ENCODE results near the gene ITGB2. TPM values are rescaled to one million over a fixed set of nuclear protein-coding genes. Genes with fewer than 3 reads are reported as not detected.

The ITGB2 gene
- total RNA-seq, 6 experiments from 2014 or later, result 12.9 to 61.8 (median 36.6) TPM

DNA sequence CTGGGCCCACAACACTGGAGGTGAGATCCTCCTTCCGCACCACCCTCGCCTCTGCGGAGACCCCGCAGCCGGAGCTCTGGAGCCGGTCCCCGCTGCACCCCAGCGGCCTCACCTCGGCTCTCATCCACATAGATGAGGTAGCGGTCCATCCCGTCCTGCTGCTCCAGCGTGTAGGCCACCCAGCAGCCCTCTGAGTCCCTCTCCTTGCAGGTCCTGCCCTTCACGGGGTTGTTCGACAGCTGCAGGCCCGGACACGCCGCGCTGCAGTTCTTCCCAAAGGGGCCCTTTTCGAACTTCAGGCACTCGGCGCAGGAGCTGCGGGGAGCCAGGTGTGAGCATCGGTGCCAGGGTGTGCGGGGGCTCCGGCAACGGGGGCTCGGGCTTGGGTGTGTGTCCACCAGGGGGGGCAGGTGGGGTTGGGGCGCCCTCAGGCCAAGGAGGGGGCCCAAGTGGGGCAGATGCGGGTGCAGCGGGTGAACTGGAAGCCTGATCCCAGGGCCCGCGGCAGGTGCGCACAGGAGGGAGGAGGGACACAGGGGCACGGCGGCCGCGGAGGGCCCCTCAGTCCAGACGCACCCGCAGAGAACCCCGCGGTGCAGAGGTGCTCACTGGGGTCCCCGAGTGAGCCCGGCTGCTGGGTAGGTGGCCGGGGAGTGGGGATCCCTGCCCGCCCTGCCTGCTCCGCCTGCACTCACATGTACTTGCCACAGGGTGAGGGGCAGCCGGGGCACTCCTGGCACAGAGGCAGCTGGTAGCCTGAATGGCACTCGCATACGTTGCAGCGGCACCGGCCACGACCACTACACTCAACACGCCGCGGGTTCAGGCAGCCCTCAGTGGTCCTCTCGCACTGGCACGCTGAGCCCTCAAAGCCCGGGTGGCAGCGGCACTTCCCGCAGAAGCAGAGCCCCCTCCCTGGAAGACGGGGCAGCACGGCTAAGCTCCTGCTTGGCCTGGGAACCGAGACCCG lies 31.8 kb downstream of the ITGB2 start:
- WGBS (ENCODE audit: insufficient coverage, low coverage, low lambda C conversion rate, missing lambda C conversion rate), result 94% methylated on average over 20 of the region's 64 CpGs
- TF ChIP-seq, protein P1, sequence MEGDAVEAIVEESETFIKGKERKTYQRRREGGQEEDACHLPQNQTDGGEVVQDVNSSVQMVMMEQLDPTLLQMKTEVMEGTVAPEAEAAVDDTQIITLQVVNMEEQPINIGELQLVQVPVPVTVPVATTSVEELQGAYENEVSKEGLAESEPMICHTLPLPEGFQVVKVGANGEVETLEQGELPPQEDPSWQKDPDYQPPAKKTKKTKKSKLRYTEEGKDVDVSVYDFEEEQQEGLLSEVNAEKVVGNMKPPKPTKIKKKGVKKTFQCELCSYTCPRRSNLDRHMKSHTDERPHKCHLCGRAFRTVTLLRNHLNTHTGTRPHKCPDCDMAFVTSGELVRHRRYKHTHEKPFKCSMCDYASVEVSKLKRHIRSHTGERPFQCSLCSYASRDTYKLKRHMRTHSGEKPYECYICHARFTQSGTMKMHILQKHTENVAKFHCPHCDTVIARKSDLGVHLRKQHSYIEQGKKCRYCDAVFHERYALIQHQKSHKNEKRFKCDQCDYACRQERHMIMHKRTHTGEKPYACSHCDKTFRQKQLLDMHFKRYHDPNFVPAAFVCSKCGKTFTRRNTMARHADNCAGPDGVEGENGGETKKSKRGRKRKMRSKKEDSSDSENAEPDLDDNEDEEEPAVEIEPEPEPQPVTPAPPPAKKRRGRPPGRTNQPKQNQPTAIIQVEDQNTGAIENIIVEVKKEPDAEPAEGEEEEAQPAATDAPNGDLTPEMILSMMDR (IDR thresholded peaks at IDR 0.05), result no peak
- TF ChIP-seq POLR2A (IDR thresholded peaks at IDR 0.05), result no peak
- H3K4me3 ChIP-seq, result no peak overlapping the region
- ATAC-seq (no peak), DNase-seq (peak in 2 of 3 donors; percentile 21 to 48)
- intact Hi-C loops (cut with DNase I), result no loop called here
- peaks cover 0 to 16% (median 8%) of the 10 kb centered on the region in 4 donors for H3K4me1 ChIP-seq
- no peaks in the 10 kb centered on the region for H3K27me3 ChIP-seq
- no peaks in the 10 kb centered on the region for H3K36me3 ChIP-seq
- no peaks in the 10 kb centered on the region for H3K9me3 ChIP-seq
- no peak overlapping the region for H3K27ac ChIP-seq

DNA sequence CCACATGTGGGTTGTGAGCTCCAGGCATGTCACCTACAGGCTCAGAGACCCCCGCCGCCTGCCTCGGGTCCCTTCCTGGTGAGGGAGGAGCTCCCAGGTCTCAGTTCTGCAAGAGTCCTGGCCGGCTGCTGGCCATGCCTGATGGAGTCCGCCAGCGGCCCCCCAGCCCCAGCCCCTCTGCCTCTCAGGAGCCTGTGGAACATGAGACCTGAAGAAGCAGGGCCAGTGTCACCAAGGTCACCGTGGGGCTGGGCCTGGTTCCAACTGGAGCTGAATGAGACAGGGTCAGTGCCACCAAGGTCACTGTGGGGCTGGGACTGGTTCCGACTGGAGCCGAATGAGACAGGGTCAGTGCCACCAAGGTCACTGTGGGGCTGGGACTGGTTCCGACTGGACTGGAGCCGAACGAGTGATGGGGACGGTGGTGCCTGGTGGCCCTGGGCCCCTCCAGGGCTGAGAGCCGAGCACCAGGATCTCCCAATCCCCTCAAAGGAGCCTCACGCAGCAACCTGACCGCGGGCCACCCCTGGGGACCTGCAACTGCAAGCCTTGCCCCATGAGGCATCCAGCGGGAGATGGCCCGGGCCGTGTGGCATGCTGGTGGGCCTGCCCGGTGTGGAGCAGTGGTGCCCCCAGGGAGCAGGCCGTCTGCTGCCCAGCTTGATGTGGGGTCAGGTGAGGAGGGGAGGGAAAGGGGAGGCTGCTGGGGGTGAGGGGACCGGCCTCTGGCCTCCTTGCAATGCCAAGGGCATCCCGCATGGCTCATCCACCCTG lies 32.7 kb downstream of the ITGB2 start:
- H3K9me3 ChIP-seq, result no peaks in the 10 kb centered on the region
- H3K4me3 ChIP-seq, result no peak overlapping the region
- no peaks in the 10 kb centered on the region for H3K36me3 ChIP-seq
- intact Hi-C loops (cut with DNase I), result no loop called here
- TF ChIP-seq, protein P1 (IDR thresholded peaks at IDR 0.05), result no peak
- no peak for TF ChIP-seq POLR2A (IDR thresholded peaks at IDR 0.05)
- no peak overlapping the region for H3K27ac ChIP-seq
- DNase-seq, result peak; percentile 43 to 75 (median 72)
- no peaks in the 10 kb centered on the region for H3K27me3 ChIP-seq
- H3K4me1 ChIP-seq, result peaks cover 0 to 16% (median 8%) of the 10 kb centered on the region in 4 donors
- ATAC-seq, result peak; percentile 43 to 71 (median 62)
- WGBS (ENCODE audit: insufficient coverage, low coverage, low lambda C conversion rate, missing lambda C conversion rate), result 79% methylated on average over 5 of the region's 24 CpGs

DNA sequence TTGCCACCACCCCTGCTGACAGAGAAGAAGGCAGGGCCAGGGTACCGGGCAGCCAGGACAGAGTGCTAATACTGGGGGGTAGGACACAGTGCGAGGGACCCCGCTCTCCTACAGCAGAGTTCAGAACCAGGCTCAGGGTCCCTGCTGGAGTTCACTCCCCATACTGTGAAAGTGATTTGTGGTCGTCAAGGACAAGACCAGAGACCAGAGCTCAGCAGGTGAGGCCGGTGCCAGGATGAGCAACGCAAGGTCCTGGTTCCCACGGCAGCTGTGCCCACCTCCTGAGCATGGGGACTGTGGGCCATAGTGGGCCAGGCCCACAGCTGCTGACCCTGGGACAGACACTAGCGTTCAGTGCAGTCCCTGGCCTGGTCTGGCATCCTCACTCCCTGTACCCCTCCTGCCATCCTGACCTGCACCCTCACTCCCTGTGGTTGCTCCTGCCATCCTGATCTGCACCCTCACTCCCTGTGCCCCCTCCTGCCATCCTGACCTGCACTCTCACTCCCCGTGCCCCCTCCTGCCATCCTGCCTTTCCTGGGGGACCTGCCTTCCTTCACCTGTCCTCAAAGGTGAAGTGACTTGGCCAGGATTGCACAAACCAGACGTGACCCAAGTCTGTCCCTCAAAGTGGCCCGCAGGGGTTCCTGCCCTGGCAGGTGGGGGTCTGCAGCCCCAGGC lies 33.4 kb downstream of the ITGB2 start:
- Histone ChIP-seq H3K27me3 (no peaks in the 10 kb centered on the region), H3K36me3 (no peaks in the 10 kb centered on the region), H3K9me3 (no peaks in the 10 kb centered on the region), H3K4me1 (peaks cover 0 to 16% (median 8%) of the 10 kb centered on the region in 4 donors), H3K27ac (no peak overlapping the region), H3K4me3 (no peak overlapping the region)
- DNase-seq (peak; percentile 18 to 48 (median 41)), ATAC-seq (no peak)
- intact Hi-C loops (cut with DNase I), result no loop called here
- WGBS (ENCODE audit: insufficient coverage, low coverage, low lambda C conversion rate, missing lambda C conversion rate), result 50% methylated on average over 1 of the region's 11 CpGs
- no peak for TF ChIP-seq POLR2A (IDR thresholded peaks at IDR 0.05)
- TF ChIP-seq, protein P1 (IDR thresholded peaks at IDR 0.05), result no peak
